H54 (cell line): Measurements from ENCODE around the gene TUBB.
"Not testable (repeated sequence)": the region's sequence is repeated elsewhere in the genome, so short reads cannot be mapped to it uniquely, and the experiment has no call there.

Experiments used
- DNase-seq: peaks from one replicate; pipeline ENCODE4 v3.0.0; 2011; ENCODE audit warnings: low spot score, mixed read lengths; ENCODE audit not compliant: insufficient read length
- FAIRE-seq: peaks from 3 replicates; lab custom pipeline; 2011; peaks lifted over from hg19 to GRCh38; lab: Jason Lieb, UNC
- POLR2A ChIP-seq: IDR thresholded peaks from 2 replicates; pipeline ENCODE4 v1.6.1; 2011; ENCODE audit warnings: low read depth, mild to moderate bottlenecking, low read length

Gene TUBB

GRCh38 chr6:30747902-30748769 lies 28.0 kb downstream of the TUBB start:
- FAIRE-seq (no peak), DNase-seq (no peak)
- no peak for TF ChIP-seq POLR2A

DNA sequence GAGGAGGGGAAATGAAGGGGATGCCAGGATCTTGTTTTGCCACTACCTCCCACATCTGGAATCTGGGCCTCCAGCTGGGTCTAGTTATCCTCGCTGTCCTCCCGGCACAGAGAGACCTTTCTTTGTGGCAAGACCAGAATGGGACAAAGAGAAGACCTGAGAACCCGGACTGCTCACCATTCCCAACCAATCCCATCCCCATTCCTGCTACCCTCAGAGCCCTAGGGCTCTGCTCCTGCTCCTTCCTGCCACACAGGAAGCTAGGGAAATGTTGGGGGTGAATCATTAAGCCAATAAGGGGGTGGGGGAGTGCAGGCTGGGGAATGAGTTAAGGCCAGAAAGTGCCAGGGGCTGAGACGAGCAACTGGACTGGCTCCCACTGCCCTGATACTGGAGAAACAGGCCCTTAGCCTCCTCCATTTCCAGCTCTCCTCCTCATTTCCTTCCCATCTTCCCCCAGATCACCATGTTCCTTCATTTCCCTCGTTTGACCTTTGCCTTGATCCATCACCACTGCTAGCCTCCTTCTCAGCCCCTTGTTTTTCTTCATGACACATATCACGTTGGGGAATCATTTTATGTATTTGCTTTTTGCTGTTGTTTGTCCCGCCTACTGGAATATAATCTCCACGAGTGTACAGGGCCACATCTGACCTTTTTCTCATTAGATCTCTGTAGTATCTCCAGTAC lies 28.8 kb downstream of the TUBB start:
- TF ChIP-seq POLR2A, result no peak
- FAIRE-seq, result no peak
- no peak for DNase-seq

- no peak for TF ChIP-seq POLR2A
- FAIRE-seq, result no peak
- no peak for DNase-seq
Measured at GRCh38 chr6:30749554-30750378, 29.6 kb downstream of the TUBB start.

DNA sequence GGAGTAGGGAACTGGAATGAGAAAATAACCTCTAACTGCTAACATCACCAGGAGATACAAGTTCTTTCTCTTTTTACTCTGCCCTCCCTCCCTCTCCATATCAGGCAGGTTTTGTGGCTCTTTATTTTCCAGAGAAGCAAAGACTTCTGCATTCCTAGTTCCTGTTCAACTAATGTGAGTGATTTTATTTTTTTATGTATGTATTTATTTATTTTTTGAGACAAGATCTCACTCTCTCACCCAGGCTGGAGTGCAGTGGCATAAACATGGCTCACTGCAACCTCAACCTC lies 30.2 kb downstream of the TUBB start:
- TF ChIP-seq POLR2A, result no peak
- DNase-seq, result no peak
- no peak for FAIRE-seq

DNA sequence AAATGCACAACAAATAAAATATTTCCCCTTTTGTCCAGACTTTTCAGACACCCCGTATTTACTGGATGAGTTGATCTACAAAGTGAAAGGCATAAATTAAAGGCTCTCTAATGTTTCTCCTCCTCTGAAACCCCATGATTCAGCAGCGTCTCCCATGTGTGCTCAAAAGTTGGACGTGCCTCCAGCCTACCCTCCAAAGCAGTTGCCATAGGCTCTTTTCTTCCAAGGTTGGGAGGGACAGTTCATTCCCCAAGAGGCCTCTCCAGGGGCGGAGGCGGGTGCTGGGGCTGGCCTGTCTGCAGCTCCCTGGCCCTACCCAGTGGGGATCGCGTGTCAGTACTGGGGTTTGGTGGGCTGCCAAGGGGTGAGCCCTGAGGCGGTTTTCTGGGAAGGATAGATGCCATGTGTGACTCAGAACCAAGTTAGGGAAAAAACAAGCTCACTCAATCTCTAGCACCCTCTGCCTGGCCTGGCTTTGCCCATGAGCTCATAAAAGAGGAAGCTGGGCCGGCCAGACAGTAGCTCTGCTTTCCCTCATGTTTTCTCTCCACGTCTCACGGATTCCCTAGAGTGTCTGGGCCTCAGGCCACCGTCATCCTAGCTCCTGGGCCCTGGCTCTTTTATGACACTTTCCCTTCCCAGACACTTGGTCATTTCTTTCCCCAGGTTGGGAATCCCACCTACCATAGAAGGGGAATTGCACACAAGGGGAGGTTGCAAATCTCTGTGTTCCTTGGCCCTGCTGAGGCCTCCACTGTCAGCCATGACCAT lies 32.2 kb downstream of the TUBB start:
- DNase-seq (peak; percentile 81), FAIRE-seq (peak; percentile 94)
- no peak; the same call in 1 of the 2 replicates for TF ChIP-seq POLR2A

DNA sequence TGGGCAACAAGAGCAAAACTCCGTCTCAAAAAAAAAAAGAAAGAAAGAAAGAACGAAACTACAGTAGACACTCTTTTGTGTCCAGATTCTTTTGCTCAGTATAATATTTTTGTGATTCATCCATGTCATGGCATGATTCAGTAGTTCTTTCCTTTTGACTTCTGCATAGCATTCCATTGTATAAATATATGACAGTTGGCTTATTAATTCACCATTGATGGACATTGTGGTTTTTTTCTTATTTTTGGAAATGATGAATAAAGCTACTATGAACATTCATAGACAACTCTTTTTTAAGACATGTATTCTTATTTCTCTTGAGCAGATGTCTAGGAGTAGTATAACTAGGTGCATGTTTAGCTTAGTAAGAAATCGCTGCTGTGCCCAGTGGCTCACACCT lies 34.5 kb downstream of the TUBB start:
- DNase-seq, result no peak
- no peak for FAIRE-seq
- no peak for TF ChIP-seq POLR2A

DNA sequence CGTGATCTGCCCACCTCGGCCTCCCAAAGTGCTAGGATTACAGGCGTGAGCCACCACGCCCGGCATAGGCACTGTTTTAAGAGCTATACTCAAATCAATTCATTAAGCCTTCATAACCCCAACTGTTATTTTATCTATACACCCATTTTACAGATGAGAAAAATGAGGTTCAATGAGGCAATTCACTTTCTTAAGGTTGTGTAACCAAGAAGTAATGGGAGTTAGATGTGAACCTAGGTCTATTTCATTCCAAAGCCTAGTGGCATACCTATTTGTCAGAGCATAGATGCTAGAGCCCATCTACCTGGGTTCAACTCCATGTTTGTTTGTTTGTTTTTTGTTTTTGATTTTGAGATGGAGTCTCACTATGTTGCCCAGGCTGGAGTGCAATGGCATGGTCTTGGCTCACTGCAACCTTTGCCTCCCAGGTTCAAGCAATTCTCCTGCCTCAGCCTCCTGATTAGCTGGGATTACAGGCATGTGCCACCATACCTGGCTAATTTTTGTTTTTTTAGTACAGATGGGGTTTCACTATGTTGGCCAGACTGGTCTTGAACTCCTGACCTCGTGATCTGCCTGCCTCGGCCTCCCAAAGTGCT lies 36.4 kb downstream of the TUBB start:
- not testable (repeated sequence) for DNase-seq, FAIRE-seq

GRCh38 chr6:30757261-30757904 lies 37.2 kb downstream of the TUBB start:
- TF ChIP-seq POLR2A, result no peak
- FAIRE-seq, result no peak
- DNase-seq, result no peak

DNA sequence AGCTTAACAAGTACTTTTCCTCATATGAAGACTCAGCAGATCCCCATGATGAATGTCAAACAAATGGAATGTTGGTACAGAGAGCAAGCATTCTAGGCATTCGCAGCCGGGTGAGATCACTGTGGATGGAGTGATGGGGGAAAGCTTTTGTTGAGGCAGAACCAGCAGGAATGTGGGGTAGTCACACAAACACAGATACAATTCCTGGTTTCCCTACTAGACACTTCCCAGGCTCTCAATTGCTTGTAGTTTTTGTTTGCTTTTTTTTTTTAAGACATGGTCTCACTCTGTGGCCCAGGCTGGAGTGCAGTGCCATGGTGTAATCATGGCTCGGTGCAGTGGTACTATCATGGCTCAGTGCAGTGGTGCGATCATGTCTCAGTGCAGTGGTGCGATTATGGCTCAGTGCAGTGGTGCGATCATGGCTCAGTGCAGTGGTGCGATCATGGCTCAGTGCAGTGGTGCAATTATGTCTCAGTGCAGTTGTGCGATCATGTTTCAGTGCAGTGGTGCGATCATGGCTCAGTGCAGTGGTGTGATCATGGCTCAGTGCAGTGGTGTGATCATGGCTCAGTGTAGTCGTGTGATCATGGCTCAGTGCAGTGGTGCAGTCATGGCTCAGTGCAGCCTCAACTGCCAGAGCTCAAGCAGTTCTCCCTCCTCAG lies 39.6 kb downstream of the TUBB start:
- DNase-seq, result no peak
- 0 out of 2 replicates have a peak, but pooled peaks have one; percentile 16 for TF ChIP-seq POLR2A
- FAIRE-seq, result peak; percentile 79

DNA sequence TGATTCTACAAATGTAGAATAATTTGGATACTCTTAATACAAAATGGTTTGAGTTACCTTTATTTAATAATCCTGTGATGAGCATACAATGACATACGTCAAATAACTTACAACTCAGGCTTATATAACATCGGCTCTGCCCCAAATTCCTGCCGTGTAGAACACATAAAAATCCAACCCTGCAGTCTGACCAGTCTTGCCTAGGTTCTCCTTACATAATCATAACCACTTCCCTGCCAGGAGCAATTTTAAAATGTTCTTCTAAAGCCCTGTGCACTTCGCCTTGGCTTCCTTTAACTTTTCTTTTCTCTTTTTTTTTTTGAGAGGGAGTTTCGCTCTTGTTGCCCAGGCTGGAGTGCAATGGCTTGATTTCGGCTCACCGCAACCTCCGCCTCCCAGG lies 40.4 kb downstream of the TUBB start:
- no peak for TF ChIP-seq POLR2A
- no peak for DNase-seq
- no peak for FAIRE-seq

- DNase-seq, result no peak
- TF ChIP-seq POLR2A, result no peak
- FAIRE-seq, result no peak
Measured at GRCh38 chr6:30761791-30762429, 41.8 kb downstream of the TUBB start.
